Stimulated activated CD8-positive, alpha-beta memory T cell treated with anti-CD3 and anti-CD28 coated beads, Interleukin-12 subunit alpha, Interleukin-12 subunit beta, amount 100 ng/mL, for 24 hours (primary cell): ENCODE data around the gene HTRA2.

Experiments used
- DNase-seq: peaks from one replicate; pipeline ENCODE4 v3.0.0-alpha.2; 2020; ENCODE audit errors: extremely low read depth

Gene HTRA2

DNA sequence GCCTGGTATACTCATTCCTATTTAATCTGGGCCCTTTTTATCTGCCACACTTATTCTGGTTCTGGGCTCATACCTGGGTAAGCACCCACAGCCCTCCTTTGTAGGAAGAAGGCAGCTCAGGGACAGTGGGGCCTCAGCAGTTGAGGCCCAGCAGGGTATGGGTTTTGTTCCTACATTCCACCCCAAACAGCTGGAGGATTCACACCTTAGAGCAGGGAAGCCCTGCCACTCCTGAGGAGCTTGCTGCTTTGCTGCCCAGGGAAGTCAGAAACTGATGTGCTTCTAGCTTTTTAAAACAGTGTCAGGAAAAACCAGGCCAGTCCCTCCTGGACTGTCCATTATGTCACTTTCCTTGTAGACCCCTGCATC, 29.2 kb upstream of the HTRA2 start:
- DNase-seq = no peak

DNA sequence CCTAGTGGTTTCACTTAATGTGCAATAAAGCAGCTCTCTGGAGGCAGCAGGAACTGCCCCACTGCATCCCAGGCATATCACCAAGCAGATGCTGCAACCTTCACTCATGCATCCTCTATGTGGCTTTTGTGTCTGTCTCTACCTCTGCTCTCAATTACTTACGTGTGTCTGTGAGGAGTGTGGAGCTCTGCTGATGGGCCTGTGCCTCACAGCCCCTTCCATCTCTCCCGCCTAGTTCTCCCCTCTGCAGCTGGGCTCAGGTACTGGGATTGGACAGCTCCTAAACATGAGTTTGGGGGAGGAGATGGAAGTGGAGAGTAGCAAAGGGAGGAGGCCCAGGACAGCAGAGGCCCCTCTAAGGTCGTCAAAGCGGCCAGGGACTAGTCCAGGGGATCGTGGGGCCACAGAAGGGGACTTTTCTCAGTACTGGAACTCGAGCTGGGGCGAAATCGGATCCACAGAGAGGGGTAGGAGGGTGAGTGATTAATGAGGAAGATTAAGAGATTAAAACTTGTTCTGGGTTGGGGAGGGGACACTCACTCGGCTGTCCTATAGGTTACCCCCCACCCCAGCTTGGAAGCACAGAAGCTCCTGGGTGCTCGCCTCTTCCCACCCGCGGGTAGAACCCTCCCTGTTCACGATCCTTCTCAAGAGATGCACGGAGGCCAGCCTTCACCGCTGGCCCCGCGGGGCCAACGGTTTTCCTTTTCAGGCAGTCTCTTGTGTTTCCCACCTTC, 28.2 kb upstream of the HTRA2 start:
- no peak for DNase-seq

DNA sequence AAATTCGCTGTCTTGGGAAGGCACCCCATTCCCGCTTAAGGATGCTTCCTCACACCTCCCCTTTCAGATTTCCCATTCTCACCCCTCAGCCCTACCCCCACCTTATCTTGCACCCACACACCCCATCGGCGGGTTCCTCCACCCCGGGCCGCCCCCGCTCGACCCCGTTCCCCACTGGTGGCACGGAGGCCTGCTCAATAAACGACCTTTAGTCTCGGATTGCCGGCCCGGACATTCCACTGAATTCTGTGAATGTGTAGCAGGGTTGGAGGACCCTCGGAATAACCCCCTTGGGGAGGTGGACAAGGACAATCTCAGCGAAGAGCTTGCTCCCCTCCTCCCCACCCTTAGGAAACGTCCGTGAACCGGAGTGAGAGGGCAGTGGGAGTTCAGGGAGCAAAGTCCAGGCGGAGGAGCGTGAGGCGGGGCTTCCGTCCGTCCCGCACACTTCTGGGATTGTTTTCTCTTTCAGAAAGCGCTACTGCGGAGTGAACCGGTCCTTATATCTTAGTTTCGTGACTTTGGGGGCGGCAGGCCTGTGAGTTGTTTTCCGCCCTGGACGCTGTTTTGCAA, 27.5 kb upstream of the HTRA2 start:
- DNase-seq = no peak

DNA sequence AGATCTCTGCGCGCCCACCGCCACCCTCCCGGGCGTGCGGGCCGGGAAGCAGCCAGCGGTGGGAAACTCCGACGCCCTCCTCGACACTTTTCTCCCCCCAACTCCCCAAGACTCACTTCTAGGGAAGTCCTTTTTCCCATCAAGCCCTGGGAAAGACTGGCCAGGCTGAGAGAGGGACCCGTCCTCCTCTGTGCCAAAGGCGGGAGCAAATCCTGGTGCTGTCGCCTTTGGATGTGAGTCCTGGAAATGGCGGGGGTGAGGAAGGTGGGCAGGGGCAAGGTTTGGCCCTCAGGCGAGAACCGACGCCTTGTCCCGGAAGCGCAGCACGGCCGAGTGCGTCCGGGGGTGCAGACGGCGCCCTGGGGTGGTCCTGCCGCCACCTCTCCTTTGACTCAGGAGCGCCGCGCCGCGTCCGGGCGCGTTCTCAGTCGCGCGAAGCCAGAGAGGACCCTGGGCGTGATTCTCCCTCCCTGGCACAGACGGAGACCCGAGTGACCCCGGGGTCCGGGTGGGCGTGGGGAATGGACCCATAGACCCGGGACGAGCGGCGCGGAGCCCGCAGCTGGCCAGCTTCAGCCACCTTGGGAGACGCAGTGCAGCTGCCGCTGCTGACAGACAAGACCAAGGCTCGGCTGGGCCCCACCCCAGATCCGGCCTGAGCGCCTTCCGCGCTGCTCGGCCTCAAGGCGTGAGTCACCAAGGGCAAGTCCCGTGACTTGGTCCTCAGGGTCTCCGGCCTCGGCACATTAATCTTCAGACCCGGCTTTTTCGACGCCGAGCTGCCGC, 26.8 kb upstream of the HTRA2 start:
- no peak for DNase-seq

- DNase-seq = no peak
Measured at GRCh38 chr2:74503506-74504475, 25.9 kb upstream of the HTRA2 start.

- DNase-seq = no peak
Measured at GRCh38 chr2:74504591-74504990, 25.1 kb upstream of the HTRA2 start.

- DNase-seq = no peak
Measured at GRCh38 chr2:74505448-74506246, 24.1 kb upstream of the HTRA2 start.

DNA sequence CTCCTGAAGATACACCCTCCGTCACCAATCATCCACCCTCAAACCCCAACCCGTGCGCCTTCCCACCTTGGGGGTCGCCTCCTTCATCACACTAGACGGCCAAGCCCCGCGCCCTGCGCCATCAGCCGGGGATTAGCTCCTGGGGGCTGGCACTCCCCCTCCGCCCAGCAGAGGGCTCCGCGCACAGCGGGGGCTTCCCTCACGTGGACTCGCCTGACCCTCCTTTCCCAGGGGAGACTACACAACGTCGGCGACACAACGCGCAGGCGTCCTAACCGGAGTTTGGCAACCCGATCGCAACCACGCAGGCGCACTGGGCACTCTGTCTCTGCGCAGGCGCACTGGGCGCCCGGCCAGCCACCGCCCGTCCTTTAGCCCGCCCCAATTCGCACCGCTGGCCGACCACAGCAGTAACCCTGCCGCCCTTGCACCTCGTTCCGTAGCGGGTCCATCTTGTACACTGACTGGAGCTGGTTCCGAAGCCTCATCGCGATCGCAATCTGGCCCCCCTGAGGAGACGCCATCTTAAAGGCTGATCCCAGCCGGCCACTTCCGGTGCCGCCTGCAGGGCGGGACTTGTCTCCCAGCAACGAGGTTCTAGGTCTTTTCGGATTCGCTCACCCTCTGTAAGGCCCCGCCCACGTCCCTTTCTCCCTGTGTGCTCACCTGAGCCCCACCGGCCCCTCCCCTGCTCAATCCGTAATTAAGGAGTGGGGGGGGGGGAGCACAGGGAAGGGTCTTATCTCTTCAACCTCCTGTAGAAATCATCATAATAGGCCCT, 22.4 kb upstream of the HTRA2 start, which contains the start of gene PCGF1:
TSS of gene PCGF1 (minus strand) at position 551 of the 781 bp plus-strand sequence. CDS start at position 524, 27 bp downstream.
- DNase-seq = peak; percentile 96

- no peak for DNase-seq
Measured at GRCh38 chr2:74507926-74508520, 21.7 kb upstream of the HTRA2 start.

DNA sequence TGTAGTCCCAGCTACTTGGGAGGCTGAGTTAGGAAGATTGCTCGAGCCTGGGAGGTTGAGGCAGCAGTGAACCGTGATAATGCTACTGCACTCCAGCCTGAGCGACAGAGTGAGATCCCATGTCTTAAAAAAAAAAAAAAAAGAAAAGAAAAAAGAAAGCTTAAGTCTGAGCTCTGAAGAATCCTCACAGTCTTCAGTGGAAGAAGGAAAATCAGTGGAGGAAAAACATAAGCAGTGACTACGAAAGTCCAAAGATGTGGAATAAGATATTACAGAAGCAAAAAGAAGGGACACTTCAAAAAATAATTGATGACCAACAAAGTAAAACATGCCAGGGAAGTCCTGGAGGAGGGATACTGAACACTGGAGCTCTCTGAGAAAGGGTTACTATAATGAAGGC, 19.5 kb upstream of the HTRA2 start:
- no peak for DNase-seq

GRCh38 chr2:74511104-74511989, 18.4 kb upstream of the HTRA2 start:
- no peak for DNase-seq

DNA sequence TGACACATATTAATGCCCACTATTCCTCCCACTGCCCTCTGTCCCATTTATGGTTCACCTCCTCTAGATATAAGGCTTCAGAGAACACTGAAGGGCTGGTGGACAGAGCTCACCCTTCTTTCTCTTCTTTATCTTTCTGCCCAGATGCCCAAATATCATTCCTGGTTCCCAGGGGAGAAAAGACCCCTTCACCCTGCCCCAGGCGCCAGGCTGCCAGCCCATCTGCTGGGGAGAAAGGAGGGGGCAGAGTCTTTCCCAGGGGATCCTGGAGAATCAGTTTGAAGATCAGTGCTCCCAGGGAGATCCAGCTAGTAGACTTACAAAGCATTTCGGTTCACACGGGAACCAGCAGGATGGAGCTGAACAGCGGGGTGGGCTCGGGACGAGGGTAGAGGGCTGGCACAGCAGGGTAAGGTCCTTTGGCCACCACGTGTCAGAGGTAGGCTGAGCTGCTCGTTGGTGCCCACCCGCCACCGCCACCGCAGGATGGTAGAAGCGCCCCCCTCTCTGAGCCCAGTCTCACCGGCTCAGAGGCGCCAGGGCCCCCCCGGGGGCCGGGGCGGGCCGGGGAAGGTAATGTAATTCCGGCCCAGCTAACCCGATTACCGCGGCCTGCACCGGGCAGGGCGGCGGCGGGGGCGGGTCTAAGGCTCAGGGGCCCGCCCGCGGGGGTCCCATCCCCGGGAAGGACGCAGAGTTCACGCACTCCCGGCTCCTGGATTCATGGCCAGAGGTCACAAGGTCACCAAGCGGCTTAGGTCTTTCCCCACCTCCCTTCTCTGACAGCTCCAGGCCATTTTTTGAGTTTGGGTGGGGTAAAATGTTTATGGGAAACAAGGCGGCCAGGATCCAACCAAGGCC, 16.8 kb upstream of the HTRA2 start:
- no peak for DNase-seq

DNA sequence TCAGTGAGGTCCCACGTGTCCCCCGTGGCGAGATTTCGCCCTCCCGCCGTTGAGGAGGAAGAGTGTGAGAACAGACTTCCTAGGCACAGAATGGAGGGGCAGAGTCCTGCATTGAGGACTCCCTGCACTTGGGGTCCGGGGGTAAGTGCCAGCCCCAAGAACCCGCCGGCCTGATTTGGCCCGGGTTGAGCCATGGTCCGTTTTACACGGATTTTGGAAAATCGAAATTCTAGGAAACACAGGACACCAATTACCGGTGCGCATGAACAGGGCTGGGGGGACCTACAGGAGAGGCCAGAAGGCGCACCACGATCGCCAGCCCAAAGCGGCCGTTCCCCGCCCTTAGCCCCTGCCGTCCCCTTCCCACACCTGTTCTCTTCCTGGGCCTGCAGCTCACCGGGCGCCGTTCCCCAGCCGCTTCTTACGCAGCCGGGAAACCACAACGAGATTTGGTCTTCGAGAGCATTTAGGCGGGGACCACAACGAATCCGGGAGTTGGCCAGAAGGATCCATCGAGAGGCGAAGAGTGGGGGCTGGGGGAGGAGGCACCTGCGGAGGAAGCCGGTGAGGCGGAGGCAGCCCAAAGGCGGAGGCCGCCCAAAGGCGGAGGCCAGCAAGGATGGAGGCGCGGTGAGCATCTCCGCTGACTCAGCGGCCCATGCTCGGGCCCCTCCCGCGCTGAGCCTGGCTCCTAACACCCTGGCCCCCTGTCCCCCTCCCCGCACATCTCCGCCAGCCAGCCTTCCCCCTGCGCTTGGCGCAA, 15.9 kb upstream of the HTRA2 start:
- DNase-seq = no peak

GRCh38 chr2:74514368-74515270, 15.1 kb upstream of the HTRA2 start, which contains the start of gene TLX2:
Gene TLX2, plus strand, starts transcription at chr2:74514450. Its CDS starts 357 bp downstream, at chr2:74514807.
- DNase-seq = no peak

- DNase-seq = no peak
Measured at GRCh38 chr2:74515271-74515980, 14.3 kb upstream of the HTRA2 start.
